Adrenal gland (tissue), 5 donors: ENCODE data around the gene PNPLA2.

ENCODE experiments used
- CTCF ChIP-seq, 6 experiments: fragments of 450-650 bp in 4 of 6; fragments of 200-600 bp in 2 of 6; sonication (generic) in 1 of 6; IDR thresholded peaks; 1 replicate in 5 of 6; 2 replicates in 1 of 6; pipeline versions ENCODE4 v1.5.1 to v1.8.0; 2016 to 2021; ENCODE audit warnings: antibody characterized with exemption in 6 of 6, mild to moderate bottlenecking in 2 of 6, moderate library complexity in 1 of 6
- POLR2A ChIP-seq, 2 donors: fragments of 450-650 bp; IDR thresholded peaks; one replicate each; pipeline ENCODE4 v1.6.1; 2017; ENCODE audit warnings: antibody characterized with exemption in 2 of 2, mild to moderate bottlenecking in 2 of 2, moderate library complexity in 1 of 2
- donor health status: DM: no; HTN: no; CAD: no.

- no peak for TF ChIP-seq CTCF (IDR thresholded peaks at IDR 0.05)
- no peak for TF ChIP-seq POLR2A (IDR thresholded peaks at IDR 0.05)
Observed at GRCh38 chr11:813456-814096, 5.1 kb upstream of the PNPLA2 start.
